ENCODE results near the gene FLNA. TPM values are rescaled to one million over a fixed set of nuclear protein-coding genes. Genes with fewer than 3 reads are reported as not detected.

Gene FLNA
- total and polyA plus RNA-seq, 3 experiments from 2014 or later = 799 to 1,356 (median 1,299) TPM

- POLR2A ChIA-PET = interaction anchor here (0.8 to 1.2 kb wide), 3 partner anchors 11 to 18 kb away, joined by 3 to 5 read pairs (median 3); no protein-coding TSS in a partner anchor
- H3K4me1 Mint-ChIP-seq = peaks cover 4 to 17% (median 13%) of the 10 kb centered on the region in 3 donors
- H3K4me3 Mint-ChIP-seq = peak overlapping the region in 2 of 7 donors; percentile 48 to 79
- H3K36me3 ChIP-seq (ENCODE audit: insufficient read depth, low read length) = no peaks in the 10 kb centered on the region
- H3K27ac ChIP-seq (ENCODE audit: low read depth, low read length) = no peak overlapping the region
- CTCF ChIA-PET = interaction anchor here (2.6 kb wide), 1 partner anchor 11 kb away, joined by 11 read pairs; no protein-coding TSS in a partner anchor
- no peak overlapping the region for H3K4me3 ChIP-seq (ENCODE audit: low read length)
- peaks cover 0 to 22% (median 2%) of the 10 kb centered on the region in 3 donors for H3K36me3 Mint-ChIP-seq
- H3K27me3 Mint-ChIP-seq = peaks cover 0 to 4% of the 10 kb centered on the region in 2 donors
- peaks cover 12% of the 10 kb centered on the region for H3K4me1 ChIP-seq (ENCODE audit: insufficient read depth, low read length)
- peak overlapping the region in 3 of 8 donors; percentile 66 to 99 (median 72) for H3K27ac Mint-ChIP-seq
- H3K9me3 ChIP-seq (ENCODE audit: low read length) = no peaks in the 10 kb centered on the region
- H3K27me3 ChIP-seq (ENCODE audit: insufficient read depth, low read length, poor library complexity, severe bottlenecking) = no peaks in the 10 kb centered on the region
- DNase-seq = no peak
- no peaks in the 10 kb centered on the region for H3K9me3 Mint-ChIP-seq
These were observed 10.0 kb upstream of the FLNA start for GRCh38 chrX:154384284-154384892.

DNA sequence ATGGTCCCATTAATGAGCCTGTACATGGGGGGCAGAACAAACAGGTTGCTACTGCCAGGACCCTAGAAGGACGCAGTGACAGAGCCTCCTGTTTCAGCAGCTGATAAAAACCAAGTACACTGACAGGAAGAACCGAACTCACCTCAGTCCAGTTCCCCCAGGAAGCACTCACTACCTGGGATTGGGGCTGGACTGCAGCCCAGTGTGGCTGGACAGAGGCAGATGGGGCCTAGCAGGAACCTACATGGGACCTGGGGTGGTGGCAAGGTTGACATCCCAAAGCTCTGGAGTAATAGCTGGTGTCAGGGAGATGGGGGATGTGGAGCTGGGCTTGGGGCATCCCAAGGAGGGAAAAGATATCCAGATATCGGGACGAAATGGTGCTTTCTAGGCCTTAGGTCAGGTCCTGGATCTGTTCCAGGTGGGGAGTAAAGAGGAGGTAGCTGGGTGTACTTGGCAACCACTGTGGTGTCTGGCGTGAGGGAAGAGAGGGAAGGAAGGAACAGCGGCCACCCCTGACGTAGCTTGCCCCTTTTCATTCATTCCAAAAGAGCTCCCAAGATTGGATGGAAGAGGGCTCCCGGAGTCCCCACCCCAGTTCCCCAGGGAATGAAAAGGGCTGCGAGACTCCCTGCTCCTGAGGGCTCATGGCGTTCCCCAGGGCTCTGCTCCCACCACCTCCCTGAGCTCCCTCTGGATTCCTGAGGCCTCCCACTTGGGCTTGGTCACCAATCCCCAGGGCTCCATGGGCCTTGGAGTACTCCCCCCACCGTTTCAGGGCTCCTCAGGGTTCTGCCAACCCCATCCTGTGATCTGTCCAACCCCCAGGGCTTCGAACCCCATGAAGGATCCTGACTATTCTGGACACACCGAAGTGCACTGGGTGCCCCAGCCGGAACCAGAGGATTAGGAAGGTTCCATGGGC lies 9.2 kb upstream of the FLNA start:
- peaks cover 0 to 24% (median 2%) of the 10 kb centered on the region in 3 donors for H3K36me3 Mint-ChIP-seq
- peaks cover 12% of the 10 kb centered on the region for H3K4me1 ChIP-seq (ENCODE audit: insufficient read depth, low read length)
- no peak overlapping the region for H3K4me3 ChIP-seq (ENCODE audit: low read length)
- H3K4me3 Mint-ChIP-seq = peak overlapping the region in 2 of 7 donors; percentile 42 to 73
- ChIA-PET POLR2A (interaction anchor here (0.8 to 1.2 kb wide), 3 partner anchors 11 to 17 kb away, joined by 3 to 5 read pairs (median 3); no protein-coding TSS in a partner anchor), CTCF (interaction anchor here (1.2 to 2.6 kb wide), 2 partner anchors 10 to 370 kb away, joined by 3 to 11 read pairs; no protein-coding TSS in a partner anchor)
- H3K9me3 Mint-ChIP-seq = no peaks in the 10 kb centered on the region
- H3K36me3 ChIP-seq (ENCODE audit: insufficient read depth, low read length) = no peaks in the 10 kb centered on the region
- peaks cover 4 to 17% (median 13%) of the 10 kb centered on the region in 3 donors for H3K4me1 Mint-ChIP-seq
- peak overlapping the region in 5 of 8 donors; percentile 42 to 98 (median 71) for H3K27ac Mint-ChIP-seq
- peaks cover 0 to 4% of the 10 kb centered on the region in 2 donors for H3K27me3 Mint-ChIP-seq
- no peaks in the 10 kb centered on the region for H3K27me3 ChIP-seq (ENCODE audit: insufficient read depth, low read length, poor library complexity, severe bottlenecking)
- H3K9me3 ChIP-seq (ENCODE audit: low read length) = no peaks in the 10 kb centered on the region
- no peak overlapping the region for H3K27ac ChIP-seq (ENCODE audit: low read depth, low read length)
- DNase-seq = no peak

DNA sequence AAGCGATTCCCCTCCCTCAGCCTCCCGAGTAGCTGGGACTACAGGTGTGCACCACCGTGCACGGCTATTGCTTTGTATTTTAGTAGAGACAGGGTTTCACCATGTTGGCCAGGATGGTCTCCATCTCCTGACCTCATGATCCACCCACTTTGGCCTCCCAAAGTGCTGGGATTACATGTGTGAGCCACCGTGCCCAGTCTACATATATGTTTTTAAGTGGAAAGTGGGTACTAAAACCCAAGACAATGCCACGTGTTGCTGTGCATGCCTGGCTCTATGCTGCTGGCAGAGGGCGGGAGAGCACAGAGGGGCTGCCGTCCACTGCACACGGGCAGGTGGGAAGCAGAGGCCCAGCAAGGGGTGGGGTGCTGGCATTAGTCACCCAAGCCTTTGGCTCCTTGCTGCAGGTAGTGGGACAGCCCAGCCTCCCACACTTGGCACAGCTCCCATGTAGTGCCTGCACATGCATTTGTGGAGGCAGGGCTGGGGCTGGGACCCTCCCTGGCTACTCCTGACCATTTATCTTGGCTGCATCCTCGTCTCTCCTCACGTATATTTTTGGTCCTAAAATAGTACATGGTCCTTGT lies 8.1 kb upstream of the FLNA start:
- Histone ChIP-seq H3K36me3 (ENCODE audit: insufficient read depth, low read length) (no peaks in the 10 kb centered on the region), H3K27me3 (ENCODE audit: insufficient read depth, low read length, poor library complexity, severe bottlenecking) (no peaks in the 10 kb centered on the region), H3K4me1 (ENCODE audit: insufficient read depth, low read length) (peaks cover 15% of the 10 kb centered on the region), H3K4me3 (ENCODE audit: low read length) (no peak overlapping the region), H3K9me3 (ENCODE audit: low read length) (no peaks in the 10 kb centered on the region), H3K27ac (ENCODE audit: low read depth, low read length) (no peak overlapping the region)
- POLR2A ChIA-PET = no interaction called here
- CTCF ChIA-PET = interaction anchor here (1.1 to 2.6 kb wide), 3 partner anchors 9 to 369 kb away, joined by 3 to 11 read pairs (median 3); no protein-coding TSS in a partner anchor
- peaks cover 0 to 4% of the 10 kb centered on the region in 2 donors for H3K27me3 Mint-ChIP-seq
- peaks cover 0 to 24% (median 2%) of the 10 kb centered on the region in 3 donors for H3K36me3 Mint-ChIP-seq
- peak overlapping the region in 2 of 7 donors; percentile 64 to 73 for H3K4me3 Mint-ChIP-seq
- H3K9me3 Mint-ChIP-seq = no peaks in the 10 kb centered on the region
- peaks cover 4 to 19% (median 13%) of the 10 kb centered on the region in 3 donors for H3K4me1 Mint-ChIP-seq
- no peak for DNase-seq
- H3K27ac Mint-ChIP-seq = peak overlapping the region in 3 of 8 donors; percentile 45 to 83 (median 60)

DNA sequence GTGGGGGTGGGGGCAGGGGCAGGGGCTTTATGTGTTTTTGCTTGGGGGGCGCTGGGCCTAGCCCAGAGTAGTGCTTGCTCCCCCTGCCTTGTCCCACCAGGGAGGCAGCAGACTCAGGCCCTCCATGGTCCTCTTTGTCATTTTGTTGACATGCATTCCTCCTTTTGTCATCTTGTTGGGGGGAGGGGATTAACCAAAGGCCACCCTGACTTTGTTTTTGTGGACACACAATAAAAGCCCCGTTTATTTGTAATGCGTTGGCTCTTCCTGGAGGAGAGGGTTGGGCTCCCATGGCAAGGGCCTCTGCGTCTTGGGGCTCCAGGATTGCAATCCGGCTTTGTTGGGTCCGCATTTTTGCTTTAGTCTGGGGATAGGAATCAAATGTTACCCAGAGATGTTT lies 6.8 kb upstream of the FLNA start:
- POLR2A ChIA-PET = no interaction called here
- Mint-ChIP-seq H3K27ac (peak overlapping the region in 7 of 8 donors; percentile 23 to 95 (median 68)), H3K4me1 (peaks cover 4 to 26% (median 16%) of the 10 kb centered on the region in 3 donors), H3K36me3 (peaks cover 0 to 24% (median 2%) of the 10 kb centered on the region in 3 donors), H3K27me3 (peaks cover 0 to 4% of the 10 kb centered on the region in 2 donors), H3K4me3 (peak overlapping the region in 3 of 7 donors; percentile 81 to 94 (median 91)), H3K9me3 (no peaks in the 10 kb centered on the region)
- Histone ChIP-seq H3K27ac (ENCODE audit: low read depth, low read length) (no peak overlapping the region), H3K4me1 (ENCODE audit: insufficient read depth, low read length) (peaks cover 24% of the 10 kb centered on the region), H3K9me3 (ENCODE audit: low read length) (no peaks in the 10 kb centered on the region), H3K4me3 (ENCODE audit: low read length) (no peak overlapping the region), H3K36me3 (ENCODE audit: insufficient read depth, low read length) (no peaks in the 10 kb centered on the region), H3K27me3 (ENCODE audit: insufficient read depth, low read length, poor library complexity, severe bottlenecking) (no peaks in the 10 kb centered on the region)
- CTCF ChIA-PET = interaction anchor here (1.1 kb wide), 1 partner anchor 9 kb away, joined by 3 read pairs; no protein-coding TSS in a partner anchor
- DNase-seq = no peak

- H3K4me1 ChIP-seq (ENCODE audit: insufficient read depth, low read length) = peaks cover 24% of the 10 kb centered on the region
- Mint-ChIP-seq H3K9me3 (no peaks in the 10 kb centered on the region), H3K27ac (peak overlapping the region; percentile 86 to 97 (median 95)), H3K4me3 (peak overlapping the region; percentile 81 to 94 (median 84)), H3K36me3 (peaks cover 0 to 24% (median 2%) of the 10 kb centered on the region in 3 donors), H3K4me1 (peaks cover 4 to 26% (median 16%) of the 10 kb centered on the region in 3 donors), H3K27me3 (peaks cover 0 to 4% of the 10 kb centered on the region in 2 donors)
- DNase-seq = no peak
- H3K4me3 ChIP-seq (ENCODE audit: low read length) = peak overlapping the region; percentile 74
- ChIA-PET CTCF (no interaction called here), POLR2A (no interaction called here)
- H3K9me3 ChIP-seq (ENCODE audit: low read length) = no peaks in the 10 kb centered on the region
- H3K36me3 ChIP-seq (ENCODE audit: insufficient read depth, low read length) = no peaks in the 10 kb centered on the region
- H3K27me3 ChIP-seq (ENCODE audit: insufficient read depth, low read length, poor library complexity, severe bottlenecking) = no peaks in the 10 kb centered on the region
- H3K27ac ChIP-seq (ENCODE audit: low read depth, low read length) = peak overlapping the region; percentile 97
These were observed 6.4 kb upstream of the FLNA start for GRCh38 chrX:154380787-154381186.

DNA sequence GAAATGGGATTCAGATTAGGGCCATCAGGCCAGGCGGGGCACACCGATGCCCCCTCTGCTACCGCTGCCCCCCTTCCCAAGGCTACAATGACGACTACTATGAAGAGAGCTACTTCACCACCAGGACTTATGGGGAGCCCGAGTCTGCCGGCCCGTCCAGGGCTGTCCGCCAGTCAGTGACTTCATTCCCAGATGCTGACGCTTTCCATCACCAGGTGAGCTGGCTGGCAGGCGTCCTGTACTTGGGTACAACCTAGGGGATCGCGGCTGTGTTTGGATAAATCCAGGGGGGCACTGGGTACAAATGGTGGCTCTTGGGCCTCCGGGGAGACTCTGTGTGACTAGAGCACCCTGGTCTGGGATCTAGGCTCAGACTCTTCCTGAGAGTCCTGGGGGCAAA lies 5.7 kb upstream of the FLNA start:
- Histone ChIP-seq H3K27ac (ENCODE audit: low read depth, low read length) (peak overlapping the region; percentile 97), H3K4me3 (ENCODE audit: low read length) (peak overlapping the region; percentile 74), H3K27me3 (ENCODE audit: insufficient read depth, low read length, poor library complexity, severe bottlenecking) (no peaks in the 10 kb centered on the region), H3K4me1 (ENCODE audit: insufficient read depth, low read length) (peaks cover 24% of the 10 kb centered on the region), H3K36me3 (ENCODE audit: insufficient read depth, low read length) (no peaks in the 10 kb centered on the region), H3K9me3 (ENCODE audit: low read length) (no peaks in the 10 kb centered on the region)
- CTCF ChIA-PET = no interaction called here
- Mint-ChIP-seq H3K9me3 (no peaks in the 10 kb centered on the region), H3K4me3 (peak overlapping the region; percentile 81 to 94 (median 84)), H3K27ac (peak overlapping the region; percentile 86 to 97 (median 95)), H3K36me3 (peaks cover 0 to 24% (median 2%) of the 10 kb centered on the region in 3 donors), H3K27me3 (peaks cover 0 to 4% of the 10 kb centered on the region in 2 donors), H3K4me1 (peaks cover 4 to 27% (median 18%) of the 10 kb centered on the region in 3 donors)
- POLR2A ChIA-PET = interaction anchor here (1.3 to 3.2 kb wide), 3 partner anchors 10 to 366 kb away, joined by 3 to 22 read pairs (median 4); no protein-coding TSS in a partner anchor
- no peak for DNase-seq

DNA sequence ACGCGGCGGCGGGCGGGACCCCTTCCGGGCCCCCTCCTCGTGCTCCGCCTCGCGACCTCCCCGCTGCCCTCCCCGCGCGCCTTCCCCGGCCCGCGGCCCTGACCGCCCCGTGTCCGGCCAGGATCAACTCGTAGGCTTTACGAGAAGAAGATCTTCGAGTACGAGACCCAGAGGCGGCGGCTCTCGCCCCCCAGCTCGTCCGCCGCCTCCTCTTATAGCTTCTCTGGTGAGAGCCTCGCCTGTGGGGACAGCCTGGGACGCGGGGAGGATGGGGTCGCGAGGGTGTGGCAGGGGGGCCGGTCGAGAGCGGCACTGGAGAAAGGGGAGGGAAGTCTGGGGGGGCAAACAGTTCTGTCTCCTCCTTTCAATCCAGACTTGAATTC lies 5.1 kb upstream of the FLNA start:
- Mint-ChIP-seq H3K36me3 (peaks cover 0 to 24% (median 2%) of the 10 kb centered on the region in 3 donors), H3K9me3 (no peaks in the 10 kb centered on the region), H3K27me3 (peaks cover 0 to 2% of the 10 kb centered on the region in 2 donors), H3K27ac (peak overlapping the region; percentile 86 to 97 (median 95)), H3K4me3 (peak overlapping the region; percentile 81 to 94 (median 84)), H3K4me1 (peaks cover 4 to 26% (median 21%) of the 10 kb centered on the region in 3 donors)
- Histone ChIP-seq H3K9me3 (ENCODE audit: low read length) (no peaks in the 10 kb centered on the region), H3K27ac (ENCODE audit: low read depth, low read length) (peak overlapping the region; percentile 97), H3K4me3 (ENCODE audit: low read length) (peak overlapping the region; percentile 74), H3K4me1 (ENCODE audit: insufficient read depth, low read length) (peaks cover 30% of the 10 kb centered on the region), H3K36me3 (ENCODE audit: insufficient read depth, low read length) (no peaks in the 10 kb centered on the region), H3K27me3 (ENCODE audit: insufficient read depth, low read length, poor library complexity, severe bottlenecking) (no peaks in the 10 kb centered on the region)
- CTCF ChIA-PET = no interaction called here
- POLR2A ChIA-PET = interaction anchor here (0.7 to 3.2 kb wide), 5 partner anchors 10 to 1419 kb away, joined by 3 to 22 read pairs (median 3); no protein-coding TSS in a partner anchor
- DNase-seq = no peak
